Fibroblast of gingiva (primary cell): ENCODE measurements around the gene FAM107B.
A peak's percentile ranks its signal among the peaks of the same experiment; 100 is the strongest.

Experiments
- DNase-seq: peaks from one replicate; pipeline ENCODE4 v3.0.0-alpha.2; 2011; ENCODE audit warnings: low read depth

The FAM107B gene

DNA sequence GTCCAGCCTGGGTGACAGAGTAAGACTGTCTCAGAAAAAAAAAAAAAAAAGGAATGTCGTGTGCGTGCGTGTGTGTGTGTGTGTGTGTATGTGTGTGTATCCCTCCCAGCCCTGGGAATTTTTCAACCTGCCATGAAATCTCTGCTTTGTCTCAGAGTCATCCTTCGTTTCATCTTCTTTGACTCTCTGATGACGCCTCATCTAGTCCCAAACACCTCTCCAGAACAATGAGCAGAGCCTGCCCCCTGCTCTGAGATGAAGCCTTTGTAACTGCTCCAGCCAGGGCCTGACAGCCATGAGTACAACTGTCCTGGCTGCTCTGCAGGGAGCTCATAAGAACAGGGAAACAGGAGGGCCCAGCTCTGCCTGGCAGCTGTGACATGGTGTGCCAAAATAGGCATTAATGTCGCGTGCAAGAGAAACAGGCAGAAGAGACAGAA is 149.5 kb downstream of the FAM107B start:
- DNase-seq: no peak

GRCh38 chr10:14624600-14624999 is 150.1 kb downstream of the FAM107B start:
- no peak for DNase-seq

- no peak for DNase-seq
Observed at GRCh38 chr10:14623931-14624330, 150.8 kb downstream of the FAM107B start.

- DNase-seq: peak; percentile 75
Observed at GRCh38 chr10:14621037-14621436, 153.7 kb downstream of the FAM107B start.

DNA sequence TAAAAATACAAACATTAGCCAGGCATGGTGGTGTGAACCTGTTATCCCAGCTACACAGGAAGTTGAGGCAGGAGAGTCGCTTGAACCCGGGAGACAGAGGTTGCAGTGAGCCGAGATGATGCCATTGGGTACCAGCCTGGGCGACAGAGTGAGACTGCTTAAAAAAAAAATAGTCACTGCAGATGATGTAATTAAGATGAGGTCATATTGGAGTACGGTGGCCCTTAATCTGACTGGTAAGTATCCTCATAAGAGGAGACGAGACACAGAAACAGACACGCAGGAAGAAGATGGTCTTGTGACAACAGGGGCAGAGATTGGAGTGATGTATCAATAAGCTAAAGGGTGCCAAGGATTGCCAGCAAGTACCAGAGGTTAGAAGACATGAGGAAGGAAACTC is 156.0 kb downstream of the FAM107B start:
- no peak for DNase-seq

- peak; percentile 63 for DNase-seq
Observed at GRCh38 chr10:14617852-14618251, 156.8 kb downstream of the FAM107B start.

- DNase-seq: peak; percentile 10
Observed at GRCh38 chr10:14616955-14617730, 157.6 kb downstream of the FAM107B start.

DNA sequence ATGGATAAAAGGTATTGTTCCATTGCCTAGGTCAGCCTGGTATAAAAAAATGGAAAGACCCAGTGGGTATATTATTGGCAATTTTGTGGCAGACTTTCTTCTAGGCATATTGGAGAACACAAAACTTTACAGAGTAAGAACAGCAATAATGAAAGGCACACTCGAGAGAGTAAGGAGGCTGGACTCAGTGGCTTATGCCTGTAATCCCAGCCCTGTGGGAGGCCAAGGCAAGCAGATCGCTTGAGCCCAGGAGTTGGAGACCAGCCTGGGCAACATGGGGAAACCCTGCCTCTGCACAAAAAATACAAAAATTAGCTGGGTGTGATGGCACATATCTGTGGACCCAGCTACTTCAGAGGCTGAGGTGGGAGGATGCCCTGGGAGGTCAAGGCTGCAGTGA is 158.2 kb downstream of the FAM107B start:
- DNase-seq: no peak

- DNase-seq: no peak
Observed at GRCh38 chr10:14613588-14613920, 161.1 kb downstream of the FAM107B start.

DNA sequence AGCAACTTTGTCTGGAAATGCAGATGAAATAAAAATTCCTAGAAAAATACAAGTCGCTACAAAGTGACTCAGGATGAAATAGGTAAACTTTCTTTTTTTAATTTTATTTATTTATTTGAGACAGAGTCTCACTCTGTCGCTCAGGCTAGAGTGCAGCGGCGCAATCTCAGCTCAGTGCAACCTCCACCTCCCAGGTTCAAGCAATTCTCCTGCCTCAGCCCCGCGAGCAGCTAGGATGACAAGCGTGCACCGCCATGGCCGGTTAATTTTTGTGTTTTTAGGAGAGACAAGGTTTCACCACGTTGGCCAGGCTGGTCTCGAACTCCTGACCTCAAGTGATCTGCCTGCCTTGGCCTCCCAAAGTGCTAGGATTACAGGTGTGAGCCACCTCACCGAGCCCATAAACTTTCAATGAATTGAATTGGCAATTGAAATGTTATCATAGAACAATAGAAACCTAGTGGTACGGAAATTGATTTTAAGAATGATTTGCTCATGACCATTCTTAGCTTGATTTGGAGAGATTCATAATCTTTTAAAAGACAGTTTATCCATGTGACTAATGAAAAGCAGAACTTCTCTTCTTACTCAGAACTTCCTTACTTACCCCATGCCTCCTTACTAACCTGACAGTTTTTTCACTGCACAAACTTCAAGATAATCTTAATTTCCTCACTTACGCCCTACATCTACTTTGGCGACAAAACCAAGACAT is 161.7 kb downstream of the FAM107B start:
- DNase-seq: no peak

DNA sequence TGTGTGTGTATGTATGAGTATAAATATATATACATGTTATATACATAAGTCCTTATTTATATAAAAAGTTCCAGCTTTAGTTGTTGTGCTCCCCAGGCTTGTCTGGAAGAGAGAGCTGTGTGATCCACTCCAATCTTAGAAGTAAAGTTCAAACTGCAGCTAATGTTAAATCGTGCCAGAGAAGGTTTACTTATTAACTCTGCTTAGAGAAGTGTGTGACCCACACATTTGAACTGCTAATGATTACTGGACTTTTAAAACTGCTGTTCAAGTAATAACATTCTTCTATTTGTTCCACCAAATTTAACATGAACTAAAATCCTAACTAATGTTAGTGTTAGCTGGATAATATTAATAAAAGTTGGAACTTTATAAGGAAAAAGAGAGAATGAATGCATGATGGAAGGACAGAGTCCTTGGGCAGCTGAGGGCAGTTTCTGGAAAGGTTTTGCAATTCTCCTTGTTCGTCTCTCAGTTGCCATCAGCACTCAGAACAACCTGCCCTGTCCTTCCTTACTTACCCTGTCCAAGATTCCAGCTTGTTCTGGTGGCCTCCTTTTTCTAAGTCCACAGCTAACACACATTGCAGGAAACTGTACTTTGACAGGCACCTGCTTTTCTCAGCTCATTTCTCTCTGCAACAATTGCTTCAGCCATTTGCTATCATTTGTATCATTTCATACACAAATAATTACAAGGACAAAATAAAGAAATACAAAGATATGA is 162.6 kb downstream of the FAM107B start:
- no peak for DNase-seq

GRCh38 chr10:14609178-14609577 is 165.5 kb downstream of the FAM107B start:
- DNase-seq: no peak

DNA sequence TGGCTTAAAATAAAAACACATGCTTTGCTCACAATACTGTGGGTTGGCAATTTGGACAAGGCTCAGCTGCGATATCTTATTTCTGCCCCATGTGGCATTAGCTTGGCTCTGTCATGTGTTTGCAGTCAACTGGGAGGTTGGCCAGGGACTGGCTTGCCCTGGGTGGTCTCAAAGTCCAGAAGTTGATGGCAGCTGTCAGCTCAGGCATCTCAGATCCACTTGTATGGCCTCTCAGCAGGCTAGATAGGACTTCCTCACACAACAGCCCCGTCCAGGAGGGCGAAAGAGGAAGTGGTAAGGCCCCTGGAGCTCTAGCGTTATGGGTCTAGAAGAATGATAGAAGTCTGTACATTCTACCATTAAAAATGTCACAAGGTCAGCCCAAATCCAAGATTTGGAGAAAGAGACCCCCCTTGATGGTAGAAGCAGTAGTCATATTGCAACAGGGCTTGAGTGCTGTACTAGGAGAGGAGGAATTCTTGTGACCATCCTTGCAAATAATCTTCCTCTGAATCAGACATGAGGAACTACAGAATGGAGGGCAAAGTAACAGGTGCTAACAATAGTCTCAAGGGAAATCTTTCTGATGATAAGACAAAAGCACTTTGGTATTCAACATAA is 166.2 kb downstream of the FAM107B start:
- DNase-seq: peak; percentile 54

DNA sequence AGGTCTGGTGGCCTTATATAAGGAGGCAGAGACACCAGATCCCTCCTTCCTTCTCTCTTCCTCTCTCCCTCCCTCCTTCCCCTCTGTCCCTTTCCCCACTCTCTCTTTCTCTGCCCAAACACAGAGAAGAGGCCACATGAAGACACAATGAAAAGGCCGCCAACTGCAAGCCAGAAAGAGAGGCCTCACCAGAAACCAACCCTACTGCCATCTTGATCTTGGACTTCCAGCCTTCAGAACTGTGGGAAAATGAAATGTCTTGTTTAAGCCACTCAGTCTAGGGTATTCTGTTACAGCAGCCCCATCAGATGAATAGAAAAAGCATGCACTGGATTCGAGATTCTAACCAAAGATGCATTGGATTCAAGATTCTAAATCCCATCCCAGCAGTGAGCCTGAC is 168.1 kb downstream of the FAM107B start:
- no peak for DNase-seq

DNA sequence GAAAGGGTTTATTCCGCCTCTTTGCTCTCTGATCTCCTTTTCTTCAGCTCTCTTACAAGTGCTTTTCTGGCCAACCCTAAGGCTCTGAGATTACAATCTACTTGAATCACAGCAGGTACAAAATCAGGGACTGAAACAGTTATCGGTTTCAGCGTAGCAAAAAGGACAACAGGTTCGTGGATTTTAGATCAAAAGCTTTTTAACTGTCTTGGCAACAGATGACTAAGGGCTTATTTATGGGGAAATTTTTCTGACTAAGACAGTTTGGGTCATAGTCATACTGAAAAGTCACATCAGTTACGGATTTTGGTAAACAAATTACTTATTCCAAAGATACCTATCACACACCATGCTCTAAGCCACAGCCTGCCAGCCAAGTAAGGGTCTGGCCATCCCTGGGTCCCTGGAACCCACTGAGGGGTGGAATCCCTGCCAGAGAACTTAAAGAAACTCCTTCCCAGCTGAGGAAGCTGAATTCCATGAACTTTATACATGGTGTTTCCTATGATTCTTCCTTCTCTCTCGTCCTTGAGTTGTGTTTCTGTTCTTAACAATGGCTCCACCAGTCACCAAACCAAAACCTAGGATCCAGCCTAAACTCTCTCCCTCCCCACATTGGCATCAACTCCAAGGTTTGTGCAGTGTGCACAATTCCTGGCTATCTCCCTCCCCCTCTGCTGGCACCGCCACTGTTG is 169.3 kb downstream of the FAM107B start:
- peak; percentile 49 for DNase-seq

DNA sequence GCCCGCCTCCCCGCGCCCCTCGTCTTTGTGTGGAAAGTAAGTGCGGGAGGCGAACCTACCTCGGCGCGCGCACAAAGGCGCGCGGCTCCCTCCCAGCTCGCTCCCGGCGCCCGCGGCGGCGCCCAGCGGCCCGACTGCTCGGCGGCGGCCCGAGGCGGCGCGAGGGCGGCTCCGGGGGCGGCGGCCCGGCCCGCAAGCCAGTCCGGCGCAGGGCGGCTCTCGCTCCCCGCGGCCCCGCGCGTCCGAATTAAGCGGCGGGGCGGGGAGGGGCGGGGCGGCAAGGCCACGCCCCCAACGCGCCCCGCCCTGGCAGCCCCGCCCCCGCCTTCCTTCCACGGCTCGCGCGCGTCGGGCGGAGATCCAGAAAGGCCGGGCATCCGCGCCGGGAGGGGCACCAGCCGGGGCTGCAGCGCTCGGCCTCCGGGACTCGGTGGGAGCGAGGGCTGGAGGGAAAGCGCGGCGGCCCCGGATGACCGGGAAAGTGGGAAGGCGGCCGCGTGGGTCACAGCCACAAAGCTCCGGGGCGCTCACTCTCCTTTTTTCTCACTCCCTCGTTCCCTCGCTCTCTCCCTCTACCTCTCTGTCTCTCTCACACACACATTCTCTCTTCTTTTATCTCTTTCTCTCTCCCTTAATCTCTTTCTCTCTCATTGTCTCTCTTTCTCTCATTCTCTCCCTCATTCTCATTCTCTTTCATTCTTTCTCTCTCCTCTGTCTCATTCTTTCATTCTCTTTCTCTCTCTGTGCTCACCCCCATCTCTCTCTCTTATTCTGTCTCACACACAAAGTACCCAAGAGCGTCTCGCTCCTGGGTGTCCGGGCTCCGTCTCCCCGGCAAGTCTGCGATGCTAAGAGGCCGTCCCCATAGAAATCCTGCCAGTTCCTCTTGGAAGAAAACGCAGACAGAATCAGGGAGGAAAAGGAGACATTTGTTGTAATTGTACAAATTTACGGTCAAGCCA is 170.2 kb downstream of the FAM107B start:
- peak; percentile 82 for DNase-seq

DNA sequence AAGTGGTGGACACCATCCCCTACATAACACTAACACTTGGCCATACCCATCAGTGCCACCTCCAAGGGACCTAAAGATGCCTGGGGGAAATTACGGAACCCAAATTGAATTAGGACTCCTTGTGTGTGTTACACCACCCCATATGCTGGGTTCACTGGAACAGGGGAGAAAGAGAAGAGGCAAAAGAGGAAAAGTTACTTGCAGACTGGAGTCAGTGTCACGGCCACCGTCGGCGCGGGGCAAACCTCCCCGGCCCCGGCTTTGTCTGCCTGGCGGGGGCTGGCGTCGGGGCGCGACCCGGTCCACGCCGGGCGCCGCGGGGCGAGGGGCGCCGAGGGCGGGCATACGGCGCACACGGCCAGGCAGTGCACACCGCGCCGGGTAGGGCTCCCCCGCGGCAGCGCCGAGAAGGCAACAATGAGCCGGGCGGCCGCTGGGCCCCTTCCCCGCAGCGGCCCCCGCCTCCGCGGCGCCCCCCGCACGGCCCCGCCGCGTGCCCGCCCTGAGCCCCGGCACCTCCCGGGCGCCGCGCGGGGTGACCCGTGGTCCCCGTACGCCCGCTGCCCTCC is 171.1 kb downstream of the FAM107B start:
- DNase-seq: peak; percentile 30

- peak; percentile 26 for DNase-seq
Observed at GRCh38 chr10:14602807-14603533, 171.7 kb downstream of the FAM107B start.

GRCh38 chr10:14601872-14602725 is 172.6 kb downstream of the FAM107B start:
- peak; percentile 35 for DNase-seq
